B cell (primary cell): Measurements from ENCODE around the gene NAGLU.

Experiments used
- CTCF ChIP-seq: fragments of 200-600 bp; IDR thresholded peaks from one replicate; pipeline ENCODE4 v1.8.0; 2022; ENCODE audit warnings: antibody characterized with exemption, mild to moderate bottlenecking
- EZH2 ChIP-seq: IDR thresholded peaks from 2 replicates; pipeline ENCODE4 v1.6.1; 2012; ENCODE audit warnings: borderline replicate concordance, low read depth, mild to moderate bottlenecking, moderate library complexity, low read length; ENCODE audit not compliant: insufficient read depth, poor library complexity, severe bottlenecking

- no peak for TF ChIP-seq CTCF
- no peak for TF ChIP-seq EZH2
Measured at GRCh38 chr17:42563950-42564349, 27.9 kb downstream of the NAGLU start.
